Measurements from ENCODE around the gene CBX6.
"Not testable (repeated sequence)": the region's sequence is repeated elsewhere in the genome, so short reads cannot be mapped to it uniquely, and the experiment has no call there.

CBX6 gene

GRCh38 chr22:38860283-38861169 lies 11.5 kb downstream of the CBX6 start:
- no peak for DNase-seq

- DNase-seq = no peak
These were observed 12.3 kb downstream of the CBX6 start for GRCh38 chr22:38859581-38860282.

GRCh38 chr22:38858492-38858891 lies 13.5 kb downstream of the CBX6 start:
- no peak for DNase-seq

DNA sequence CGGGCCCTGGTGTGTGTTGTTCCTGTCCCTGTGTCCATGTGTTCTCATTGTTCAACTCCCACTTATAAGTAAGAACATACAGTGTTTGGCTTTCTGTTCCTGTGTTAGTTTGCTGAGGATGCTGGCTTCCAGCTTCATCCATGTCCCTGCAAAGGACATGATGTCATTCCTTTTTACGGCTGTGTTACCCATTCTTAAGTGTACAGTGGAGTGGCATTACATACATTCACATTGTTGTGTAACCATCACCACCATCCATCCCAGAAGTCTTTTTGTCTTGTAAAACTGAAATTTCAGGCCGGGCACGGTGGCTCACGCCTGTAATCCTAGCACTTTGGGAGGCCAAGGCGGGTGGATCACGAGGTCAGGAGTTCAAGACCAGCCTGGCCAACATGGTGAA lies 17.5 kb downstream of the CBX6 start:
- DNase-seq = not testable (repeated sequence)

- not testable (repeated sequence) for DNase-seq
These were observed 18.1 kb downstream of the CBX6 start for GRCh38 chr22:38853883-38854282.

GRCh38 chr22:38853196-38853651 lies 18.8 kb downstream of the CBX6 start:
- no peak for DNase-seq

DNA sequence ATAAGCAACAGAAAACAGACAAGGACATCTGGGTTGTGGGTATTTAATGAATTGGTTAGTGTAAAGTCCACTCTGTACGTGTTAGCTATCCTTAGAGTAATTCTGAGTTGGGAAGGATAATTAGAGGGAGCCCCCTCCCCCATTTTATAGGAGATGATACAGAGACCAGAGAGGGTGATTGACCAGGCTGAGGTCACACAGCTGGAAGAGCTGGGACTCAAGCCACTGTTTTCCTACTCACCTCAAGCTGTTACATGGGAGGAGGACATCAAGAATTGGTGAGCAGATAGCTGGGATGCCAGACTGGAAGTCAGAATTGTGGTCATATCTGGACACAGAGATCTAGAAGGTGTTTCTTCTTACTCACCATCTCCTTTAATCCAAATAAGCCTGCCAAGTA lies 19.5 kb downstream of the CBX6 start:
- DNase-seq = no peak

GRCh38 chr22:38850941-38851849 lies 20.8 kb downstream of the CBX6 start:
- peak; percentile 60 for DNase-seq

DNA sequence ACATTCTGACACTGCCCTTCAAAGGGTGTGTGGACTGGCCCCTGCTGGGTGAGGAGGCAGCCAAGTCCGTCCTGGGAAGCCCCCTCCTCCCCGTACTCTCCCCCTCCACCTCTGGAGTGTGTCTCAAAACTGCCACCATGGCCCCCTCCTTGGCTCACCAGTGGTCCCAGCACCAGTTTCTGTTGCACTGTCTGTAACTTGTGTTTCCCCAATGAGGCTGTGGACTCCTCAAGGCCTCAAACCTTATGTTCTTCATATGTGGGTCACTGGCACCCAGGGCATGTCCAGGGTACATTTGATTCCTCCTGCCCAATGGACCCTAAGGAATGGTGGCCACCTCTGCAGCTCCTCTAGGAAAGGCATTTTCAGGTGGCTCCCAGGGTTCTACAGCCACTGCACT lies 21.6 kb downstream of the CBX6 start:
- no peak for DNase-seq

DNA sequence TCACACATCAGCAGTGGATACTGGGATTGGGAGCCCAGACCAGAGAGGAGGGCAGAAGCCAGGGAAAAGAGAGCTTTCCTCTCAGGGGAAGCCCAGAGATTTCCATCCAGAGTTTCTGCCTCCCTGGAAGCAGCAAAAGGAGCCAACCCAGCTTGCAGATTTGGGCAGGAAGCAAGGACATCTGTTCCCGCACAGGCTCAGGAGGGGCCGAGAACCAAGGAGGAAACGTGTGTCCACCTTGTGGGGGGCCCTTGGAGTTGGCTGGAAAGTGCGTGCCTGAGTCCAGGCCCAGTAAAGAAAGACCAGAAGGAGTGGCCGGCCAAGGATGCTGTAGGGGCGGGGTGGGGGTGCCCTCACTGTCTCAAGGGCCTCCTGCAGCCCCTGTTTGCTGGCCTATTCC lies 22.2 kb downstream of the CBX6 start:
- DNase-seq = no peak

- peak; percentile 20 for DNase-seq
These were observed 25.6 kb downstream of the CBX6 start for GRCh38 chr22:38846412-38846811.

GRCh38 chr22:38845004-38845740 lies 26.8 kb downstream of the CBX6 start:
- peak; percentile 33 for DNase-seq

DNA sequence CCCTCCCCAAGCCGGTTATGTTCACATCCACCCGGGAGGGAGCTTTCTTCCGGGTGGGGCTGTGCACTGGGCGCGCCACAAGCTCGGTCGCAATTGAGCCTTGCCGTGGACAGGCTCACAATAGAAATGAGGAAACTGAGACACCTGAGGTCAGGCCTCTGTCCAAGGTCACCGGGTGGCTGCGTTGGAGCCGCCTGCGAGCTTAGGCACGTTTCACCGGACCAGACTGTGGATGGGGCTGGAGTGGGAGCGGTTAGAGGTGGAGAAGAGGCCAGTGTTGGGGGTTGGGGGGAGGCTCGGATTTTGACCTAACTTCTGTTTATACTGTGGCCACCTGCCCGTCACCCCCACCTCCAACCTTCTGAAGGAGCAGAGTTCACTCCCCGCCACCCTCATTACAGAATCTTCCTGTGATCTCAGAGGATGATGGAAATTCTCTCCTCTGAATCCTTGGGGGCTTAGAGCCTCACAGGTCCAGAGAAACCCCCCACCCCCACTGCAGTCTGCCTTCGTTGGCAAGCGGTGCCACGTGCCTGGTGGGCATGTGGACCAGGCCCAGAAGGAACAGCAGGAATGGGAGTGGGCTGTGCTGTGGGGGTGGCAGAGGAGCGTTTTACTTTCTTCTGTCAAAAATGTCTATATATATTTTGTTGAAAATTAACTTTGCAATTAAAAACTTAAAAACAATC lies 27.6 kb downstream of the CBX6 start:
- DNase-seq = no peak

DNA sequence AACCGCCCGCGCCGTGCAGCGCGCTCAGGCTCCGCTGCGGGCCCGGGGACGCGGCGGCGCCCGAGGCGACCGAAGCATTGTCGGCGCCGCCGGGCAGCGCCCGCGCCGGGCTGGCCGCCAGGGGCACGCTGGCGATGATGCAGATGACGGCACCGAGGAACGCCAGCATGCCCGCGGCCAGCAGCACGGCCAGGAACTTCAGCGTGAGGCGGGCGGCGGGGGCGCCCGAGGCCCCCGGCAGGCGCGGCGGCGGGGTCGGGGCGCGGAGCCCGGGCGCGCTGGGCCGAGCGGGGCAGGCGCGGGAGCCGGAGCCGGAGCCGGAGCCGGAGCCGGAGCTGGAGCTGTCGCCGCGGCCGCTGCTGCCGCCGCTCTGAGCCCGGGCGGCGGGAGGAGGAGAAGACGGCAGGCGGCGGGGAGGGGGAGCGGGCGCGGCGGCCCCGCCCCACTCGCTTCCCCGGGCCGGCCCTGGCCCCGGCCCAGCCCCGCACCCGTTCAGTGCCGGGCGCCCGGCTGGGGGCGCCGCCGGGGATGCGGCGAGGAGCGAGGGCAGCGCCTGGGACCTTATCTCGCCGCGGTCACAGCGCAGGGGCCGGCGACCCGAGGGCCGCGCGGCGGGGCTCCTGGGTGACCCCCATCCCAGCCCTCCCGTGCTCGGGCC lies 28.2 kb downstream of the CBX6 start, which contains the start of gene NPTXR:
Gene NPTXR (minus strand): TSS at position 372 of the 658 bp plus-strand sequence.
- DNase-seq = no peak

DNA sequence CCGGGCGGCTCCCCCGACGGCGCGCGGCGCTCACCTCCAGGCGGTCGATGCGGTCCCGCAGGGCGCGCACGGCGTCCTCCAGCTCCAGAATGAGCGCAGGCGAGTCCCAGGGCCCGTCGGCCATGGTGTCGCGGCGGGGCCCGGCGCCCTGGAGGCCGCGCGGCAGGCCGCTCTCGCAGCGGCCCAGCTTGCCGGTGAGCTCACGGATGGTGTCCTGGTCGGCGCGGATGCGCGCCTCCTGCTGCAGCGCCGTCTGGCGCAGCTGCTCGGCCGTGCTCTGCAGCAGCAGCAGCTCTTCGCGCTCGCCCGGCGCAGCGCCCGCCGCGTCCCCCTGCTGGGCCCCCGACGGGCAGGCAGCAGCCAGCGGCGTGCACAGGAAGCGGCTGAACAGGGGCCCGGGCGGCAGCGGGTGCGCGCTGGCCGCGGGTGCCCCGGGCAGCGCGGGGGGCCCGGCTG lies 28.8 kb downstream of the CBX6 start:
- peak; percentile 76 for DNase-seq

- no peak for DNase-seq
These were observed 29.4 kb downstream of the CBX6 start for GRCh38 chr22:38842512-38843200.

- DNase-seq = no peak
These were observed 30.4 kb downstream of the CBX6 start for GRCh38 chr22:38841635-38842034.

GRCh38 chr22:38841211-38841610 lies 30.8 kb downstream of the CBX6 start:
- no peak for DNase-seq

DNA sequence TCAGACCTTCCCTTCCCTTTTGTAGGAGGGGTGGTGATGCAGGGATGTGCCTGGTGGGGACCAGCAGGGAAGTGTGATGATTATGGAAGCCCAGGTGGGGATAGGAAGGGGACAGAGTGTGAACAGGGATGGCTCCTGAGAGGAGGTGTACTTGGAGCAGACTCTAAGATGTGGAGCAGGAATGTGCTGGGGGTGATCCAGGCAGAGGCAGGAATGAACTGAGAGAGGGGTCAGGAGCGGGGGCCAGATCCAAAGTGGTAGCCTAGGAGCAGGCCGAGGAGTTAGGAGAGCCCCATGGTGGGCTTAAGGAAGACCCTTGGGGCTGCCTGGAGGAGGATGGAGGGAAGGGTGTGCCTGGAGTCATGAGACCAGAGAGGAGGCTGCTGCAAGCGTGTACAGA lies 31.9 kb downstream of the CBX6 start:
- no peak for DNase-seq

DNA sequence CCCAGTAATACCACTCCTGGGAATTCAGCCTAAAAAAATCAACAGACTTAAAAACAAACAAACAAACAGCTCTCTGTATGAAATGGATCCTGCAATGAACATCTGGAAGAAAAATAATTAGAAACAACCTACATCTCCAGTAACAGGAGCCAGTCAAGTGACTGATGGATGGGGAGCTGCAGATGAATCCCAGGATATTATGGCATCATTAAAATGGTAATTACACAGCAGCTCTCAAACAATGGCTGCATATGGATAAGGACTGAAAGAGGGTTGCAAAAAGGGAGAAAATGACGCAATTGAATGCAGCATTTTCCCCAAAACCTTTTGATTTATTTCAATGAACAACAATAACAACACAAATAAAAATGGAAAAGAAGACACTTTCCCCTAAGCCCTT lies 32.3 kb downstream of the CBX6 start:
- no peak for DNase-seq
